Glomerular endothelial cell (primary cell): ENCODE measurements around the gene KICS2. TPM values are rescaled to one million over a fixed set of nuclear protein-coding genes. Genes with fewer than 3 reads are reported as not detected.
A peak's percentile ranks its signal among the peaks of the same experiment; 100 is the strongest.
"Not testable (repeated sequence)": the region's sequence is repeated elsewhere in the genome, so short reads cannot be mapped to it uniquely, and the experiment has no call there.

Experiments
- DNase-seq: peaks from one replicate; pipeline ENCODE4 v3.0.0-alpha.2; 2011; ENCODE audit warnings: low read depth, low spot score; ENCODE audit errors: extremely low read depth
- total RNA-seq: library from RNA; depleted of rRNA; stranded (reverse); fragments of >200 nt; gene quantifications from 2 replicates; pipeline ENCODE4 v1.2.3, GENCODE V29; 2015

Gene KICS2
- total RNA-seq, 1 donor from 2014 or later: 5.9 TPM

DNA sequence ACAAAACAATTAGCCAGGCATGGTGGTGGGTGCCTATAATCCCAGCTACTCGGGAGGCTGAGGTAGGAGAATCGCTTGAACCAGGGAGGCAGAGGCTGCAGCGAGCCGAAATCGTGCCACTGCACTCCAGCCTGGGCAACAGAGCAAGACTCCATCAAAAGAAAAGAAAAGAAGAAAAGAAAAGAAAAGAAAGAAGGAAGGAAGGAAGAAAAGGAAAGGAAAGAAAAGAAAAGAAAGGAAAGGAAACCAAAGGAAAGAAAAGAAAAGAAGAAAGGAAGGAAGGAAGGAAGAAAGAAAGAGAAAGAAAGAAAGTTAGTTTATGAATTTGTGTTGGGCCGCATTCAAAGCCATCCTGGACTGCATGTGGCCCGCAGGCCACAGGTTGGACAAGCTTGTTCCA lies 4.5 kb downstream of the KICS2 start:
- DNase-seq: not testable (repeated sequence)

GRCh38 chr12:64216239-64216638 lies 5.9 kb downstream of the KICS2 start:
- DNase-seq: no peak

DNA sequence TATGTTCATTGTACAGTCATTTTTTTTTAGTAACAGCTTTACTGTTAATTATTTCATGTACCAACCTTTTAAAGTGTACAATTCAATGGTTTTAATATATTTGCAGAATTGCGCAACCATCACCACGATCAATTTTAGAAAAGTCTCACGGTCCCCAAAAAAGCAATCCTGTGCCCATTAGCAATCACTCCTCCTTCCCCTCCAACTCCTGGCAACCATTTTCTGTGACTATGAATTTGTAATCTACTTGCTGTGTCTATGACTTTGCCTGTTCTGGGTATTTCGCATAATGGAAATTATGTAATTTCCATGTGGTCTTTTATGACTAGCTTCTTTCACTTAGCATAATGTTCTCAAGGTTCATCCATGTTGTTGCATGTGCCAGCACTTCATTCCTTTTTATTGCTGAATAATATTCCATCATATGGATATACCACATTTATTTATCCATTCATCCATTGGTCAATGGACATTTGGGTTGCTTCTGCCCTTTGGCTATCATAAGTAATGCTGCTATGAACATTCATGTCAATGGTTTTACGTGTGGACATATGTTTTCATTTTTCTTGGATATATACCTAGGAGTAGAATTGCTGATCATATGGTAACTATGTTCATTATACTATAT lies 9.9 kb downstream of the KICS2 start:
- no peak for DNase-seq

GRCh38 chr12:64207453-64207852 lies 14.6 kb downstream of the KICS2 start:
- no peak for DNase-seq

DNA sequence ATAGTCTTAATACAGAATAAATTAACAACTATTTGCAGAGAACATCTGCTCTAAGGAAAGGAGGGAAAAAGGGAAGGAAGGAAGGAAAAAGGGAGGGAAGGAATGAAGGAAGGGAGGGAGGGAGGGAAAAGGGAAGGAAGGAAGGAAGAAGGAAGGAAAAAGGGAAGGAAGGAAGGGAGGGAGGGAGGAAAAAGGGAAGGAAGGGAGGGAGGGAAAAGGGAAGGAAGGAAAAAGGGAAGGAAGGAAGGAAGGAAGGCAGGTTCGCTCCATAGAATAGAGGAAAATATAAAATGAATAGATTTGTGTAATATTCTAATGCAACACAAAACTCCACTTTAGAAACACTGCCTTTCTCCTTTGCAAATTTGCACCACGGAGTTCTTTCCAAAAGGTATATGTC lies 16.6 kb downstream of the KICS2 start:
- DNase-seq: no peak

DNA sequence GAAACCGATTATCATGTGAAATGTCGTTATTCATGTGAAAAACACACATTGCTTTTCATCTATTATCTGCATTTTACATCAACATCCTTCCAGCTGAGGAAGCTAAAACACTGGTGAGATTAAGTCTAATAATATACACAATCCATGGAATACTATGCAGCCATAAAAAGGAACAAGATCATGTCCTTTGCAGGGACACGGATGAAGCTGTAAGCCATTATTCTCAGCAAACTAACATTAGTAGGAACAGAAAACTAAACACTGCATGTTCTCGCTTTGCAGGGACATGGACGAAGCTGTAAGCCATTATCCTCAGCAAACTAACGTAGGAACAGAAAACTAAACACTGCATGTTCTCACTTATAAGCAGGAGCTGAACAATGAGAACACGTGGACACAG lies 18.3 kb downstream of the KICS2 start:
- no peak for DNase-seq

DNA sequence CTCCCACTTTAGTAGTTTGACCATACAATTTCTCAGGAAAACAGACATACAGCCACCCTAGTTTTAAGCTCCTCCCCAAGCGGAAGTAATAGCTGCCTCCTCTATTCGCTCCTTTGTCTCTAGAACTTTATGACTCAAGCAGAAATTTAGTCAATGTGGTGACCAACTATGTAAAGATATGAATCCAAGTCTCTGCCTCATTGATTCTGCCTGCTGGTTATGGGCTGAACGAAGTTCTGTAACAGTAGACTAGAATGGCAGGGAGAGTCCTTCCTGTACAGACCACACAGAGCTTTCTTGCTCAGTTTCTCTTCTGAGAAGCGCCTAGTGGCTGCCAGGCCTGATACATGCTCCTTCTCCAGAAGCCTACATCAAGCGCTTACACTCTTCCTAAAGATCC lies 19.1 kb downstream of the KICS2 start:
- DNase-seq: no peak

DNA sequence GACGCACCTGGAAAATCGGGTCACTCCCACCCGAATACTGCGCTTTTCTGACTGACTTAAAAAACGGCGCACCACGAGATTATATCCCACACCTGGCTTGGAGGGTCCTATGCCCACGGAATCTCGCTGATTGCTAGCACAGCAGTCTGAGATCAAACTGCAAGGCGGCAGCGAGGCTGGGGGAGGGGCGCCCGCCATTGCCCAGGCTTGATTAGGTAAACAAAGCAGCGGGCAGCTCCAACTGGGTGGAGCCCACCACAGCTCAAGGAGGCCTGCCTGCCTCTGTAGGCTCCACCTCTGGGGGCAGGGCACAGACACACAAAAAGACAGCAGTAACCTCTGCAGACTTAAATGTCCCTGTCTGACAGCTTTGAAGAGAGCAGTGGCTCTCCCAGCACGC lies 26.3 kb downstream of the KICS2 start:
- not testable (repeated sequence) for DNase-seq

DNA sequence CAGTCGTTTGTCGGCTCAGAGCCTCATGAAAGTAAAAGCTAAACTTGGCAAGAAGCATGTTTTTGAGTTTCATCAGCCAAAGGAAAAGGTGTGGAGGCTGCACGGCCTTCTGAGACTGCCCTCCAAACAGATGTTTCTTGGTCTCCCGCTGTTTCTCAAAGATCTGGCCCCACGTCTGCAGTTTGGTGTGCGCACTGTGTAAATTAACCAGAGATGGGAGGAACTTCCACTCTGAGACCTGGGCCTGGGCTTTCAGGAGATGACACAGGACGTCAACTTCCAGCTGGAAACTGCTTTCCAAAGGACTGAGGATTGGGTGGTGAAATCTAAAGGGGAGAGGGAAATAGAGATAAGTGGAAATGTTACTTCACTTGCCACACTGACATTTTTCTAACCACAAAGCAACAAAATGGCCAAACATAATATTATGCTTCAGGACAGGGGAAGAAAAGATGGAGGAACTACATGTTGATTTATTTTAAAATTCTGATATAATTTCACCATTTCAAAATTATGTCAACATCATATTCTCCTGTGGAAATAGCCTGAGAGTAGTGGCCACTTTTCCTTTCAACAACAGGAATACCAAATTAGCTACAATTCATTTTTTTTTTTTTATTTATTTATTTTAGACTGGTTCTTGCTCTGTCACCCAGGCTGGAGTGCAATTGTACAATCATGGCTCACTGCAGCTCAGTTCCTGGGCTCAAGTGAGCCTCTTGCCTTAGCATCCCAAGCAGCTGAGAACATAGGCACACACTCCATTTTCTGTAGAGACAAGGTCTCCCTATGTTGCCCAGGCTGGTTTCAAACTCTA lies 27.6 kb downstream of the KICS2 start:
- no peak for DNase-seq

GRCh38 chr12:64193931-64194330 lies 28.2 kb downstream of the KICS2 start:
- DNase-seq: no peak

DNA sequence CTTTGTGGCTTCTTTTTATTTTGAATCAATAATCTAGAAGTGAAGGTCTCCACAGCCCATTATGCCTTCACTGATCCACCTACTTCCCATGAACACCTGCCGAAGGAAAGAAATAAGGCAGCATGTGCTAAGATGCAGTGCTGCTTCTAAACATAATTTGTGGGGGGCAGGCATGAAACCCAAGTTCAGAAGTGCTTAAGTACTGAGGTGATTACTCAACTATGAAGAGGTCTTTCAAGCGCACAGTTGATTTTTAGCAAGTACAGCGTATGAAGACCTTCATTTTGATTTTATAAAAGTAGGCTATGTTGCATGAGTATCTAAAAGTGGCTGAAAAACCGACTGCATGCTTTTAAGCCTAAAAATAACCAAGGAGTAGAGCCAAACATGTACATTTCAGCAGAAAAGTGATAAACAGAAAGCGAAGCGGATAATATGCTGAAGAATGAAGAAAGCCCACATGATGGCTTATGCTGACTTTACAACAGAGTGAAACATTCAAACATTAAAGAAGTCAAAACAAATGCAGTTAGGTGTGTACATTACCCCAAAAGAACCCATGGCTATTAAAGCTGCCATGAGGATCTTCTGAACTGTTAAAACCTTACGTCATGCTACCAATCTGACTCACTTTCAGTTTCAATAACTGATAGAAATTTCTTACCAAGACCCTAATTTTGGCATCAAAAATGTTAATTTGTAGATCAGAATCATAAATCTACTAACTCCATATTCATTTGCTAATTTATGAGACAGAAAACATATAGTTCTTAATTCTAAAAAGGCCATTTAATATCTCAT lies 29.3 kb downstream of the KICS2 start:
- no peak for DNase-seq

- no peak for DNase-seq
Measured at GRCh38 chr12:64190140-64190539, 32.0 kb downstream of the KICS2 start.

DNA sequence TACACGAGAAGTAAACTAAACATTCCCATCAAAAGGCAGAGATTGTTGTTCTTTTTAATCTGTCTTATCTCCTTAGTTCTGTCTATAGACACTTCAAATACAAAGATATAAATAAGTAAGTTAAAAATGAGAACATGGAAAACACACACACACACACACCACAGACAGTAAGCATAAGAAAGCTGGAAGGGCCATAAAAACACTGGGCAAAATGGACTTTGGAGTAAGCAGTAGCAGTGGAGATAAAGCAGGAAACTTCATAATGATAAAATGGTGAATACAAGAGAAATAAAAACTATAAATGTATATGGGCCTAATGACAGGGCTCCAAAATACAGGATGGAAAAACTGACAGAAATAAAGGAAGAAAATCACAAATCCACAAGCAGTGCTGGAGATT lies 32.6 kb downstream of the KICS2 start:
- DNase-seq: no peak

- DNase-seq: no peak
Measured at GRCh38 chr12:64187794-64188193, 34.3 kb downstream of the KICS2 start.

- DNase-seq: no peak
Measured at GRCh38 chr12:64187370-64187769, 34.7 kb downstream of the KICS2 start.

DNA sequence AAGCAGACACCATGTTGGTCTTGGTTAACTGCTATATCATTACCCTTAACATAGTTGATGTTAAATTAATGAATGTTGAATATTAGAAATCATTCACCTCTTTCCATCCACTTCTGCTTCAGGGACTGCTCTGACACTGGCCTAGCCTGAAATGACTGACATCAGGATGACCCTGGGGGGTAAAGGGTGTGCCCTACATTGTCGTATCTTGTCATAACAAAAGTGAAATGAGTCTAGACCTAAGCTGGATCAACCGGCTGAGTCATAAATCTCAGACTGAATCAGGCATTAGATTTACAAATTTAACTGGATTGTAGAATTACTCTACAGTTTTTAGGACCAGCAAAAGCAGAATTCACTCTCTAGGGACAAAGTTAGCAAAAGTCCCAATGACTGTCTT lies 35.3 kb downstream of the KICS2 start:
- DNase-seq: no peak

- no peak for DNase-seq
Measured at GRCh38 chr12:64184216-64184615, 37.9 kb downstream of the KICS2 start.

DNA sequence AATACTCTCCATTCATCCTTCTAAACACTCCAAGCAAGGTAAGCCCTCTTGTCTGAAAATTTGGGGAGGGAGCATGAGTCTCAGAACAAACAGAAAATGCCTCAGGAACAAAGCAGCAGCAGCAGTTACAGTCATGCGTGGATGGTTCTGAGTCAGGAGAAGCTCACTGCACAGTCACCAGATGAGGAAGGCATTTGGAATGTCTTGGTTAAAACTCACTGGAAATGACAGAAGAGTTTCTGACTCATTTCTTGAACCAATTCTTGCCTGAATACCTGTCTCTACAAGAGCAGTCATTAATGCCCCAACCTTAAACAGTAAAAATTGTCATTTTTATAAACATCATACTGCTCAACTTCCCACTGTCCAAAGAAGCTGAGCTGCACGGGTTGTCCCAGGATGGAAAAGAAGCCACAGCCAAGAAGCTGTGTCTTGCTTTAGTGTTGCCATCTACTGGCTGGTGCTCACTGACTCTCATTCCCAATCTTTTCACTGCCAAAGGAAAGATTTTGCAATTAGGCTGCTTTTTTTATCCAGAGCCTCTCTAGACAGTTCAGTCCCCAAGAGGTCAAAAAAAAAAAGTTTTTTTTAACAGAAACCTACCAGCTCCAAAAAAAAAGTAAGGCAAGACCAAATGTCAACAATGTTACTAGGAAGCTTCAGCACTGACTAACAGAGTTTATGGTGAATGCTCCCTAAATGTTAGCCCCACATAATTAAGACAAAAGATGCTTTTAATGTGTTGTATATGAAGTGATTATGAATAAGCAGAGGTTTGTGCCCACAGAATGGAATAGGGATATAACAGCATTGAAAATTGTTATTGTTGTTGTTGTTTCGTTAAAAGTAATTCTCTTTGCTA lies 40.4 kb downstream of the KICS2 start:
- peak; percentile 76 for DNase-seq

DNA sequence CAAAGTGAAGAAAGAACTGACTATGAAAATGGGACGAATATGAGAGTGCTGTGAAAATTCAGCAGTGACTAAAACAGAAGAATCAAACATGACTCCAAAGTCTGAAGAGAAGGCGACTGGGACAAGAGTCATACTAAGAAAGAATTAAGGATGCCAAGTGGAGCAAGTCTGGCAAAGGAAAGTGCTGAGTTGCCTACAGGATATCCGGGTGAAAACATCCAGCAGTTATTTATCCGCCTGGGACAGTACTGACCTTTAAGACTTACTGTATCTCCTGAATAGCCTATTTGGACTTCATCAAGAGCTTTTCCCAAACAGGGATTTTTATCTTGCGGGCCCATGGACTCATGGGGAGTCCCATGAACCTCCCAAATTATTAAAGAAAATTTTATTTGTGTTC lies 41.1 kb downstream of the KICS2 start:
- DNase-seq: no peak

DNA sequence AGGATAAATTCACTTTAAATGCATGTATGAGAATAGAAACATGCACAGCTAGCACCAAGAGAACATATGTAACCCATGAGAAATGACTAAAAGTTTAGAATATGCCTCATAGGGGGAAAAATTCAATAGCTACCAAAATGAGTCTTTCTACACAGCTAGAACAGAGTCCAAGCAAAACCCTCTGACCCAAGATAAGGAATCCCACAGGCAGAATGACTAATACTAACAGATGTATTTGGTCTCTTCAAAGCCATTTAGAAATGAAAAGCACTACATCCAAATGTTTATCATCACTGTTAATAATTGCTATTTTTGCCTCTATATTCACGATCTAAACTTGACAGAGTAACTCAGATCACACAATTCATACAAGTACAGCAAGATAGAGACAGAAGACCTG lies 44.0 kb downstream of the KICS2 start:
- no peak for DNase-seq

- DNase-seq: no peak
Measured at GRCh38 chr12:64177001-64177400, 45.1 kb downstream of the KICS2 start.
